Superior temporal gyrus (tissue), 1 donor: Measurements from ENCODE around the gene CES5A.
"Not testable (repeated sequence)": the region's sequence is repeated elsewhere in the genome, so short reads cannot be mapped to it uniquely, and the experiment has no call there.

Experiments
- DNase-seq: peaks from one replicate; pipeline ENCODE4 v3.0.0-alpha.2; 2016; ENCODE audit errors: extremely low spot score

CES5A gene

DNA sequence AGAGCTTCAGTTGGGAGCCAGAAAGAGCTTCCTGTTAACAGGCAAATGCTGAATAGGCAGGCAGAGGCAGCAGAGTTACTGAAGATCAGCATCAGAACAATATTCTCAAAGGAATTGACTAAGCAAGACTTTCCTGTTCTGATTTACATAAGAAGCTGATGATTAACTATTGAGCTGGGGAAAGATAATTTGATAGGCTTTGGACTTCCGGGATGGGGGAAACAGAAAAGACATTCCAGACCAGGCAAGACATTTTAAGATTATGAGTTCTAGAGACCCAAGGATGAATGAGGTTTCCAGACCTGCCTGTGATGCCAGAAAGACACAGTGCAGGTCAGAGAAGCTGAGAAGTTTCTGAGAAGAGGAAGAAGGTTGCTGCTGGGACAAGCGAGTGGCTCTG is at the start of gene CES5A:
TSS of gene CES5A (minus strand) at position 101 of the 400 bp plus-strand sequence. CDS start 152 bp downstream, outside the sequence.
- no peak for DNase-seq

GRCh38 chr16:55922662-55923061 is 47.5 kb upstream of the CES5A start:
- DNase-seq = no peak

- DNase-seq = no peak
These were observed 42.4 kb upstream of the CES5A start for GRCh38 chr16:55917373-55918160.

GRCh38 chr16:55915096-55915827 is 40.1 kb upstream of the CES5A start:
- no peak for DNase-seq

- no peak for DNase-seq
These were observed 39.2 kb upstream of the CES5A start for GRCh38 chr16:55914383-55914782.

- DNase-seq = peak; percentile 30
These were observed 38.5 kb upstream of the CES5A start for GRCh38 chr16:55913716-55914115.

- not testable (repeated sequence) for DNase-seq
These were observed 37.9 kb upstream of the CES5A start for GRCh38 chr16:55913121-55913520.

GRCh38 chr16:55912022-55912421 is 36.8 kb upstream of the CES5A start:
- DNase-seq = peak; percentile 84

DNA sequence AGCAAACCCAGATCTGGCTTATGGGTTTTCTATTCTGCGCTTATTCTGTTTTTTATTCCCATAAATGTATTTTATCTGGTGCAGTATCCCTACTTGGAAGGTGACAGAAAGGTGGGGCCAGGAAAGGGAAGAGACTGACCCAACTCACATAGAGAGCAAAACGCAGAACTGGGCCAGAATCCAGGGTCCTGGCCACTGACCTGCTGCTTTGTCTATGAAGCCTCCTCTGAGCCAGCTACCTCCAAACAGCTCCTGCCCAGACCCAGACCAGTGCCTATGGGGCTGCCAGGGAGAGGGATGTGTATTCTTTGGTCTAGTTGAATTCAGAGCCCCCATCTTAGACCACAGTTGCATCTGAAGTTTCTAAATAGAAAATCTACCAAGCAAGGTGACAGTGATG is 36.4 kb upstream of the CES5A start:
- DNase-seq = no peak

- DNase-seq = no peak
These were observed 34.7 kb upstream of the CES5A start for GRCh38 chr16:55909876-55910275.

- DNase-seq = no peak
These were observed 33.5 kb upstream of the CES5A start for GRCh38 chr16:55908641-55909040.

- no peak for DNase-seq
These were observed 32.5 kb upstream of the CES5A start for GRCh38 chr16:55907661-55908060.

DNA sequence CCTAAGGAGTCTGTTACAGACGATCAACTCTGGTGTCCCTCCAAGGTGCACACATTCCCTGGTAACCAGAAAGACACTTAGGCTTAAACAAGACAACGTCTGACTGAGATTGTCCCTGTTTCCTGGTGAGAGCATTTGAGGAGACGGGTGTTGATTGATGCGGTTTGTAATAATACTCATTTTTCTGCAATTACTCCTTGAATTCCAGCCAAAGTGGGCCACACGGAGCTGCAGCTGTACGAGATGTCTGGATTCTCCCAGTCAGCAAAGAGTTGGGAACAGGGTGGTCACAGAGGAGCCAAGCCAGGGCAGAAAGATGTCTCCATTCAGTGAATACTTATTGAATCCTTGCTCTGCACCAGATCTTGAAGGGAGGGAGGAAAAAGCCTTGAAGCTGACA is 30.9 kb upstream of the CES5A start:
- no peak for DNase-seq

GRCh38 chr16:55905651-55906050 is 30.5 kb upstream of the CES5A start:
- no peak for DNase-seq

GRCh38 chr16:55901566-55902217 is 26.5 kb upstream of the CES5A start:
- DNase-seq = no peak

DNA sequence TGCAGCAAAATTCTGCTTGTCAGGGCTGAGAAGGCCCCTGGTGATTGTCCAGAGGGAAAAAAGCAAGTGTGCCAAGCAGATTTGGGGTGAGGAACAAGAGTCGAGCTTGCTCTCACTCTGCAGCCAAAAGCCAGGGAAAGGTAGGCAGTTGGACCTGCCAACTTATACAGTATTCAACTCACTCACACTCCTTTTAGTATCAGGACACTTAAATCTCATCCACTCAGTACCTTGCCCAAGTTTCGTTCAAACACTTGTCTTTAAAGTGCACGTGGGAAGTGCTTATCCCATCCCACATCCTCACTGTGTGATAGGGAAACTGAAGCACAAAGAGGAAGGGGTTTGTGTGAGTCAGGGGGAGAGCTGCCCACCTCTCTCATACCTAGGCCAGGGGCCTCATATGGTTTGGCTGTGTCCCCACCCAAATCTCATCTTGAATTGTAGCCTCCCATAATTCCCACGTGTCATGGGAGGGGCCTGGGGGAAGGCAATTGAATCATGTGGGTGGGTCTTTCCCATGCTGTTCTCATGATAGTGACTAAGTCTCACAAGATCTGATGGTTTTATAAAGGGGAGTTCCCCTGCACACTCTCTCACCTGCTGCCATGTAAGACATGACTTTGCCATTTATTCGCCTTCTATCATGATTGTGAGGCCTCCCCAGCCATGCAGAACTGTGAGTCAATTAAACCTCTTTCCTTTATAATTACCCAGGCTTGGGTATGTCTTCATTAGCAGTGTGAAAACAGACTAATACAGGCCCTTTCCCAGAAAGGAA is 25.6 kb upstream of the CES5A start:
- no peak for DNase-seq

GRCh38 chr16:55899857-55900256 is 24.7 kb upstream of the CES5A start:
- no peak for DNase-seq

DNA sequence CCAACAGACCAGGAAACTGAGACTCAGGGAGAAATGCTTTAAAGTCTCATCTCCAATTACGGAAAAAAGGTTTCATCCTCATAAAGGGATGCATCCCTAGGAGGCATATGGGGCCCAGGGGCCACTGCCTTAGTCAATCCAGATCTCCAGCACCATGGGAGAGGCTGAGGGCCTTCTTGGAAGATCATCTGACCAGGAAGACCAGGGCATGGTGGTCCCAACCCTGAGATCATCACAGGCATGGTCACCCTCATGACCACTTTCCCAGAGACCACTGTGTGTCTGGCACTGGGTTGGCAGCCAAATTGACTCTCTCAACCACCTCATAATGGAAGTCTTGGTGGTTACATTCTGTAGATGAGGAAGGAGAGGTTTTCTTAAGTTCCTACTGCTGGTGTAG is 23.4 kb upstream of the CES5A start:
- no peak for DNase-seq

- DNase-seq = no peak
These were observed 17.6 kb upstream of the CES5A start for GRCh38 chr16:55892821-55893220.

GRCh38 chr16:55889518-55889917 is 14.3 kb upstream of the CES5A start:
- no peak for DNase-seq

DNA sequence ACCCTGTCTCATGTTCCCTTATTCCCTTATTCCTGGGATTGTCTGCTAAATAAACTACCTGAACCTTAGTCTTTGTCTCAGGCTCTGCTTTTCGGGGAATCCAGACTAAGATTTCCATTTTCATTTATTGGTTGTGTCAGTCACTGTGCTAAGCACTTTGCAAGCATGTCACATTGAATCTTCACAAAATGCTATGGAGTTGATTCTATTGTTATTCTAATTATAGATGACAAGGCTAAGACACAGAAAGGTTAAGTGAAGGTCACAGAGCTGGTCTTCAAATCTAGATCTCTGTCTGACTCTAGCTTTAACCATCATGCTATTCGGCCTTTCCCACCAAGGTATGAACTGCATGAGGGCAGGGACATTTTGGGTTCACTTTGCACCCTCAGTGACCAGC is 13.4 kb upstream of the CES5A start:
- DNase-seq = no peak

- DNase-seq = no peak
These were observed 1.7 kb upstream of the CES5A start for GRCh38 chr16:55876854-55877253.
